GM12874 (cell line): ENCODE data around the gene RNU1-2.

Experiments
- CTCF ChIP-seq: IDR thresholded peaks from 2 replicates; pipeline ENCODE4 v1.5.1; 2011; ENCODE audit warnings: low read depth, mild to moderate bottlenecking, control low read depth, low read length, moderate library complexity; ENCODE audit not compliant: insufficient read depth

Gene RNU1-2

GRCh38 chr1:16938351-16939321 is 42.9 kb downstream of the RNU1-2 start:
- no peak for TF ChIP-seq CTCF

GRCh38 chr1:16944038-16944437 is 48.3 kb downstream of the RNU1-2 start:
- no peak for TF ChIP-seq CTCF
